Uterus (tissue), 2 donors: ENCODE results near the gene DMC1.

Source experiments
- CTCF ChIP-seq, 4 experiments: fragments of 200-600 bp in 2 of 4; fragments of 450-650 bp in 2 of 4; sonication (generic) in 2 of 4; IDR thresholded peaks; one replicate each; pipeline ENCODE4 v1.5.1; 2016 to 2019; ENCODE audit warnings: antibody characterized with exemption in 4 of 4, mild to moderate bottlenecking in 2 of 4, moderate library complexity in 1 of 4
- POLR2A ChIP-seq, 2 donors: fragments of 450-650 bp; IDR thresholded peaks; one replicate each; pipeline ENCODE4 v1.6.1; 2016; ENCODE audit warnings: antibody characterized with exemption in 2 of 2, mild to moderate bottlenecking in 1 of 2, moderate library complexity in 1 of 2

DNA sequence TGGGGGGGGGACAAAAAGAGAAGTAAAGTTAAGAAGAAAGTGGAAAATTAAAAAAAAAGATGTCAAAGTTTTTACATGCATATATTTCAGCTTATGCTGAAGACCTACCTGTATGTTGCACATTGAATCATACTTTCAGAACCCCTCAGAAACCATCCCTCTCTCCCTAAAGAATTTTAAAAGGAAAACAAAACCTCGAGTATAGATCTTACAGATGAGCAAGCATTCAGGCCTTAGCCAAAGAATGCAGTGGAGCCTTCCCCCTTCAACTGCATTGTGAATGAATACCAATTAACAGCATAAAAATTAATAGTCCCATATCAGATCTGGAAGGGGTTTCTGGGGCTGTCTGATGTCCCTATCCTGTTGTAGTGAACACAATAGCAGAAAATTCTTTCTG, 85.7 kb downstream of the DMC1 start:
- no peak for TF ChIP-seq CTCF (IDR thresholded peaks at IDR 0.05)
- no peak for TF ChIP-seq POLR2A (IDR thresholded peaks at IDR 0.05)
